ENCODE data around the gene PSMD13. TPM values are rescaled to one million over a fixed set of nuclear protein-coding genes. Genes with fewer than 3 reads are reported as not detected.

The PSMD13 gene
- total RNA-seq, 6 donors from 2014 or later: 85.2 to 113 (median 106) TPM

DNA sequence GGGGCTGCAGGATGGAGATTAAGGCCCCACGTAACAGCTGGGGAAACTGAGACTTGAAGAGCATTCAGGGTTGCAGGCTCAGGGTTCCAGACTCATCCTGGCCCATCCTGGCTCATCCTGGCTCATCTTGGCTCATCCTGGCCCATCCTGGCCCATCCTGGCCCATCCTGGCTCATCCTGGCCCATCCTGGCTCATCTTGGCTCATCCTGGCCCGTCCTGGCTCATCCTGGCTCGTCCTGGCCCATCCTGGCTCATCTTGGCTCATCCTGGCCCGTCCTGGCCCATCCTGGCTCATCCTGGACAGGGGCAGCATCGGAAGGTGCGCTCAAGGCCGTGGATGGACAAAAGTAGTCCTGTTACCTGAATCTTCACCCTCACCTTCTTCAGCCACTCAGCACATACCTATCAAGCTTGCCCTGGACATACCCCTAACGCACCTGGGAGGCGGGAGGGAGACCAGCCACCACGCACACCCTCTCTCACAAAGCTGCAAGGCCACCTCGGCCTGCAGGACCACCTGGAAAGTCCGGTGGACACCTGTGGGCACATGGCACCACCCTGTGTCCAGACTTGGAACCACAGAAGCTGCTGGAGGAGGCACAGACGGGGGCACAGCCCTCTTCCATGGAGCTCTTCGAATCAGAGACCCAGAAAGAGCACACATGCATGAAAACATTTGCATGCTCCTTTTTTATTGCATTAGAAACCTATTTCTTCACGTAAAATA is 21.2 kb downstream of the PSMD13 start:
- DNase-seq: peak in 1 of 2 donors; percentile 52
- H3K27me3 ChIP-seq: no peaks in the 10 kb centered on the region
- H3K9me3 ChIP-seq: no peaks in the 10 kb centered on the region
- TF ChIP-seq, protein P1, sequence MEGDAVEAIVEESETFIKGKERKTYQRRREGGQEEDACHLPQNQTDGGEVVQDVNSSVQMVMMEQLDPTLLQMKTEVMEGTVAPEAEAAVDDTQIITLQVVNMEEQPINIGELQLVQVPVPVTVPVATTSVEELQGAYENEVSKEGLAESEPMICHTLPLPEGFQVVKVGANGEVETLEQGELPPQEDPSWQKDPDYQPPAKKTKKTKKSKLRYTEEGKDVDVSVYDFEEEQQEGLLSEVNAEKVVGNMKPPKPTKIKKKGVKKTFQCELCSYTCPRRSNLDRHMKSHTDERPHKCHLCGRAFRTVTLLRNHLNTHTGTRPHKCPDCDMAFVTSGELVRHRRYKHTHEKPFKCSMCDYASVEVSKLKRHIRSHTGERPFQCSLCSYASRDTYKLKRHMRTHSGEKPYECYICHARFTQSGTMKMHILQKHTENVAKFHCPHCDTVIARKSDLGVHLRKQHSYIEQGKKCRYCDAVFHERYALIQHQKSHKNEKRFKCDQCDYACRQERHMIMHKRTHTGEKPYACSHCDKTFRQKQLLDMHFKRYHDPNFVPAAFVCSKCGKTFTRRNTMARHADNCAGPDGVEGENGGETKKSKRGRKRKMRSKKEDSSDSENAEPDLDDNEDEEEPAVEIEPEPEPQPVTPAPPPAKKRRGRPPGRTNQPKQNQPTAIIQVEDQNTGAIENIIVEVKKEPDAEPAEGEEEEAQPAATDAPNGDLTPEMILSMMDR (IDR thresholded peaks at IDR 0.05): peak in 1 of 6 experiments; percentile 11
- TF ChIP-seq EP300 (IDR thresholded peaks at IDR 0.05): no peak
- peaks cover 5 to 11% (median 8%) of the 10 kb centered on the region in 4 donors for H3K36me3 ChIP-seq
- no peak for ATAC-seq (ENCODE audit: low FRiP score in 2 of 2)
- H3K27ac ChIP-seq: no peak overlapping the region
- no peak overlapping the region for H3K4me3 ChIP-seq
- WGBS, 2 donors: 65 to 90% methylated on average over 12 to 13 of the region's 15 CpGs
- H3K4me1 ChIP-seq: no peaks in the 10 kb centered on the region

DNA sequence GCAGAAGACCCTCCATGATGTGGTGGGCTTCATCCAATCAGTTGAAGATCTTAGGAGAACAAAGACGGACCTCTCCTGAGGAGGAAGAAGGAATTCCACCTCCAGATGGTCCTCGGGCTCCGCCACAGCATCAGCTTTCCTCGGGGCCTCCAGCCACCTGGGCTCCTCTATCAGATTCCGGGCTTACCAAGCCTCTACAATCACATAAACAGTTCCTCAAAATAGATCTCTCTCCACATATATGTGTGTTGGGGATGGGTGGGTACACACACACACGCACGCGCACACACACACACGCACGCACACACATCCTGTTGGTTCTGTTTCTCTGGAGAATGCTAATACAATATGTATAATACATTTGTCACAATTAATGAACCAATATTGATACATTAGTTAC is 22.6 kb downstream of the PSMD13 start:
- Histone ChIP-seq H3K4me1 (no peaks in the 10 kb centered on the region), H3K4me3 (no peak overlapping the region), H3K9me3 (no peaks in the 10 kb centered on the region), H3K36me3 (no peaks in the 10 kb centered on the region), H3K27me3 (no peaks in the 10 kb centered on the region), H3K27ac (no peak overlapping the region)
- no peak for DNase-seq
- WGBS, 2 donors: 61 to 75% methylated on average over 10 of the region's 10 CpGs
- no peak for ATAC-seq (ENCODE audit: low FRiP score in 2 of 2)
- no peak for TF ChIP-seq POLR2AphosphoS5 (IDR thresholded peaks at IDR 0.05)
- TF ChIP-seq, protein P1 (IDR thresholded peaks at IDR 0.05): no peak

DNA sequence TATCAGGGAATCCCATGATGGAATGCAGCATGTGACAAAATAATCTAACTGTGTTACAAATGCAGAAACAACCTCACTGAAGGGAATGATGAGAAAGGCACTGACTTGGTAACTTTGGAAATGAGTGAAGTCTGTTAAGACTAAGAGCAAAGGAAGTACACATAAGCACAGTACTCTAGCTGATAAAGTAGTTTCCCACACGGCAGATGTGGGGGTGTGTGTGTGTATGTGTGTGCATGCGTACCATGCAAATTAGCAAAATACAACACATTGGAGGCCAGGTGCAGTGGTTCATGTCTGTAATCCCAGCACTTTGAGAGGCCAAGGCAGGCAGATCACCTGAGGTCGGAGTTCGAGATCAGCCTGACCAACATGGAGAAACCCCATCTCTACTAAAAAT is 24.8 kb downstream of the PSMD13 start:
- WGBS, 2 donors: 82 to 88% methylated on average over 4 of the region's 4 CpGs
- Histone ChIP-seq H3K36me3 (no peaks in the 10 kb centered on the region), H3K27me3 (no peaks in the 10 kb centered on the region), H3K27ac (no peak overlapping the region), H3K4me3 (no peak overlapping the region), H3K9me3 (peaks cover 0 to 4% (median 0%) of the 10 kb centered on the region in 4 donors), H3K4me1 (no peaks in the 10 kb centered on the region)
- ATAC-seq (ENCODE audit: low FRiP score in 2 of 2) (no peak), DNase-seq (no peak)
- TF ChIP-seq EP300 (IDR thresholded peaks at IDR 0.05) (no peak), POLR2AphosphoS5 (IDR thresholded peaks at IDR 0.05) (no peak)

DNA sequence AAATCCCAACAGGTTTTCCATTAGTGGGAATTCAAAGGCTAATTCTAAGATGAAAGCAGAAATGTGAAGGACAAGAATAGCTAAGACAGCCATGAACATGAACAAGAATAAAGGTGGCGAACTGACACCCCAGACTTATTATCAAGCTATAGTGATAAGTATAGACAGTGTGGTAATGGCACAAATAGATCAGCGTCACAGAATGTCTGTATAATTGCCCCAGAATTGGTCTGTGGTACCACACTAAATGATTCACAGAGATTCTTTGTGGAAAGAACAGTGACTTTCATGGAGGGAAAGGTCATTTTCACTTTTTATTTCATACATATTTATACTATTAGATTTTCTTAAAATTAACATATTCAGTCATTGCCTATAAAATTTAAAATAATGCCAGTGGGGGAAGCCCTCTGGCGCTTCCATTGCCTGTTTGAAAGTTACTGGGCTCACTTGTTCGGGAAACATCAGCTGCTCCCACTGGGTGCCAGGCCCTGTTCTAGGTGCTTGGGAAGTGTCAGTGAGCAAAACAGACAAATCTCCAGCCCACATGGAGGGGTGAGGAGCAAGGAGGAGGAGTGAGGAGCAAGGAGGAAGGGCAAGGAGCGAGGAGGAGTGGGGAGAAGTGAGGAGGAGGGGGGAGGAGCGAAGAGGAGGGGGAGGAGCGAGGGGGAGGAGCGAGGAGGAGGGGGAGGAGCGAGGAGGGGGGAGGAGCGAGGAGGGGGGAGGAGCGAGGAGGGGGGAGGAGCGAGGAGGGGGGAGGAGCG is 30.1 kb downstream of the PSMD13 start:
- DNase-seq (peak in 1 of 2 donors; percentile 52), ATAC-seq (ENCODE audit: low FRiP score in 2 of 2) (no peak)
- no peaks in the 10 kb centered on the region for H3K27me3 ChIP-seq
- 66 to 69% methylated on average over 5 of the region's 13 CpGs for WGBS, 2 donors
- no peak overlapping the region for H3K4me3 ChIP-seq
- H3K9me3 ChIP-seq: peaks cover 0 to 4% (median 0%) of the 10 kb centered on the region in 4 donors
- peaks cover 11 to 26% (median 12%) of the 10 kb centered on the region in 4 donors for H3K4me1 ChIP-seq
- peak overlapping the region in 1 of 4 donors; percentile 23 for H3K27ac ChIP-seq
- no peaks in the 10 kb centered on the region for H3K36me3 ChIP-seq
- TF ChIP-seq POLR2AphosphoS5 (IDR thresholded peaks at IDR 0.05): no peak
- TF ChIP-seq, protein P1 (IDR thresholded peaks at IDR 0.05): no peak
- no peak for TF ChIP-seq POLR2A (IDR thresholded peaks at IDR 0.05)
- TF ChIP-seq EP300 (IDR thresholded peaks at IDR 0.05): no peak

DNA sequence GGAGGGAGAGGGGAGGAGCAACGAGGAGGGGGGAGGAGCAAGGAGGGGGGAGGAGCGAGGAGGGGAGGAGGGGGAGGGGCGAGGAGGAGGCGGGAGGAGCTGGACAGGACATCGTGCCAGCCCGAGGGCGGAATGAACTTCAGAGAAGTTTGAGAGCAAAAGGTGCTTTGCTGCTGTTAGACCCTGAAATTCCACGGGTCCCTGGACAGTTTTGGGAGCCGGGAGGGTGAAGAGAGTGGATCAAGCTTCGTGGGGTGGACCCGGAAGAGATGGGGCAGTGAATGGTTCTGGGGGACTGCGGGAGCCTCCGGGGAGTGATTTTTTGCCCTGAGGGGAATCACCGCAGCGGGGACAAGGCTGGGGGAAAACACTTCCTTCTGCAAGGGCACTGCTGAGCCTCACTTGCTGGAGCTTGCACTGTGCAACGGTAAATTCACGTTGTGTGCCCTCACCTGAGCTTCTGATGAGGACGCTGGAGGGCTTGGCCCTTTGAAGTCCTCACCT is 30.8 kb downstream of the PSMD13 start:
- peak; percentile 60 to 63 for ATAC-seq (ENCODE audit: low FRiP score in 2 of 2)
- TF ChIP-seq POLR2A (IDR thresholded peaks at IDR 0.05): peak in 1 of 4 donors; percentile 70
- no peak for TF ChIP-seq EP300 (IDR thresholded peaks at IDR 0.05)
- peak; percentile 18 to 27 for TF ChIP-seq POLR2AphosphoS5 (IDR thresholded peaks at IDR 0.05)
- TF ChIP-seq, protein P1 (IDR thresholded peaks at IDR 0.05): no peak
- Histone ChIP-seq H3K9me3 (peaks cover 0 to 4% (median 0%) of the 10 kb centered on the region in 4 donors), H3K27me3 (no peaks in the 10 kb centered on the region), H3K4me1 (peaks cover 11 to 26% (median 12%) of the 10 kb centered on the region in 4 donors), H3K27ac (peak overlapping the region; percentile 91 to 92 (median 92)), H3K36me3 (no peaks in the 10 kb centered on the region), H3K4me3 (peak overlapping the region in 3 of 4 donors; percentile 36 to 46 (median 44))
- peak in 1 of 2 donors; percentile 79 for DNase-seq
- WGBS, 2 donors: 32 to 50% methylated on average over 11 to 15 of the region's 18 CpGs

All from upper lobe of left lung (tissue), 6 donors.